GM12875 (cell line): Measurements from ENCODE around the gene FADS6.

ENCODE experiments used
- H3K4me3 ChIP-seq: one replicate; pipeline ENCODE4 v1.5.1; 2011; ENCODE audit warnings: low read depth, low read length, control low read depth
- TF ChIP-seq, protein P1 (sequence below): IDR thresholded peaks from 2 replicates; pipeline ENCODE4 v1.5.1; 2011; ENCODE audit warnings: low read depth, mild to moderate bottlenecking, control low read depth, inconsistent platforms, low read length, moderate library complexity, borderline replicate concordance; ENCODE audit not compliant: insufficient read depth

Gene FADS6

DNA sequence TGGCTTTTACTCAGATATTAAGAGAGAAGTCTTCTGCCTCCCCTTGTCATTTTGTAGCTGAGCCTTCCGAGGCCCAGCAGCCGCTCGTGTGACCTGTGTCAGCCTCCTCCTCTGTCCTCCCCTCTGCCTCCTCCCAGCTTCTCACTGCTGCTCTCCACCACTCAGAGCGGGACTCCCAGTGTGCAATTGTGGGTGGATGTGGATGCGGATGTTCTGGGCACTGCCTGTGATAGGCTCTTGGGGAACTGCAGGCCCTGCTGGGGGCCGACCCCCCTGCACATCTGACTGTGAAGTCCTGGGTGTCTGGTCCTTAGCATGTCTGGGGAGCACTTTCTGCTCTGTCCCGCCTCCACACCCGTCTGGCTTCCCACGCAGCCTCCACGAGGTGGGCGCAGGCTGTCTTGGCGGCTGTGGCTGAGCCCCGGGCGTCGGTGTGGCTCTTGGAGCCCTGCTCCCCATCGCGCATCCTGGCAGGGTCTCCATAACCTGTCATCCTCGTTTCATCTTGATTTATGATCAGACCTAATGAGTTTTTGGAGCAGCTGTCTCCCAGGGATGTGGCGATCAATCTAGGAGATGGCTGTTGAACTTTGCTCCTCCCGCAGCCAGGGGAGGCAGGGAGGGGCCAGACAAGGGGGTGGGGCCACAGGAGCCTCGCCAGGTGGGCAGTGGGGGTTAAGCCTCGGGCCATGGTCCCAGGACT, 61.8 kb downstream of the FADS6 start:
- no peak overlapping the region for H3K4me3 ChIP-seq
- TF ChIP-seq, protein P1, sequence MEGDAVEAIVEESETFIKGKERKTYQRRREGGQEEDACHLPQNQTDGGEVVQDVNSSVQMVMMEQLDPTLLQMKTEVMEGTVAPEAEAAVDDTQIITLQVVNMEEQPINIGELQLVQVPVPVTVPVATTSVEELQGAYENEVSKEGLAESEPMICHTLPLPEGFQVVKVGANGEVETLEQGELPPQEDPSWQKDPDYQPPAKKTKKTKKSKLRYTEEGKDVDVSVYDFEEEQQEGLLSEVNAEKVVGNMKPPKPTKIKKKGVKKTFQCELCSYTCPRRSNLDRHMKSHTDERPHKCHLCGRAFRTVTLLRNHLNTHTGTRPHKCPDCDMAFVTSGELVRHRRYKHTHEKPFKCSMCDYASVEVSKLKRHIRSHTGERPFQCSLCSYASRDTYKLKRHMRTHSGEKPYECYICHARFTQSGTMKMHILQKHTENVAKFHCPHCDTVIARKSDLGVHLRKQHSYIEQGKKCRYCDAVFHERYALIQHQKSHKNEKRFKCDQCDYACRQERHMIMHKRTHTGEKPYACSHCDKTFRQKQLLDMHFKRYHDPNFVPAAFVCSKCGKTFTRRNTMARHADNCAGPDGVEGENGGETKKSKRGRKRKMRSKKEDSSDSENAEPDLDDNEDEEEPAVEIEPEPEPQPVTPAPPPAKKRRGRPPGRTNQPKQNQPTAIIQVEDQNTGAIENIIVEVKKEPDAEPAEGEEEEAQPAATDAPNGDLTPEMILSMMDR: no peak

DNA sequence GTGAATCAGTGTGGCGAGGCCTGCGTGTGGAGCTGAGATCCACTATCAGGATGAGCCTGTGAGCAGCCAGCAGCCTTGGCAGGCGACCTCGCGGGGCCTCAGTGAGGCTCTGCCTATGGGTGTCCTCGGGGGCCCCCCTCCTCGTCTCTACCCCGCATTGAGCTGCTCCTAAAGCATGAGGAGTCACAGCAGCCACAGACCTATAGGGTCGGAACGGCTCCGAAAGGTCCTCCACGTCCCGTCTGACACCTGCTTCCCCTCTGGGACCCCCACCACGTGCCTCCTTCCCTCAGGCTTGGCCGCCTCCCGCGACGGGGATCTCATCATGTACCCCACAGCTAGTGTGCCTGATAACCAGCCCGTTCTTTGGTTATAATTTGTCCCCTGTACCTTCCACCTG, 62.6 kb downstream of the FADS6 start:
- TF ChIP-seq, protein P1: no peak
- no peak overlapping the region for H3K4me3 ChIP-seq

DNA sequence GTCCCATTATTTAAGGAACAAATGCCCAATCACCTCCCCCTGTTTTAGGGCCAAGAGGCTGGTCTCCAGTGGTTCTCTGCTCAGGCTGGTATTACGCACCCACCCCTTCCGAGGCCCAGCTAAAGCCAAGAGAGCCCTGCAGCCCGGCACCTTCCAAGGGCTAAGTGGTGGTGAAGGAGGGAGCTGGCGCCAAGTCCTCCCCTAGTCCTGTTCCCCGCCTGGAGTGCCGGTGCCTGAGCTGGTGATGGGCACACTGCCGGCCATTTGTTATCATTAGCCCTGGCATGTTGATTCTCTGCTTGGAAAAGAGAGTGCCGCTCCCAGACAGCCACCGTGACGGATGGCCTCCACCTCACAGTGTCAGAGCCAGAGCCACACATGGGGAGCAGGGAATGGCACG, 65.6 kb downstream of the FADS6 start:
- no peak overlapping the region for H3K4me3 ChIP-seq
- TF ChIP-seq, protein P1: no peak
